ENCODE data around the gene SCARF1.

DNA sequence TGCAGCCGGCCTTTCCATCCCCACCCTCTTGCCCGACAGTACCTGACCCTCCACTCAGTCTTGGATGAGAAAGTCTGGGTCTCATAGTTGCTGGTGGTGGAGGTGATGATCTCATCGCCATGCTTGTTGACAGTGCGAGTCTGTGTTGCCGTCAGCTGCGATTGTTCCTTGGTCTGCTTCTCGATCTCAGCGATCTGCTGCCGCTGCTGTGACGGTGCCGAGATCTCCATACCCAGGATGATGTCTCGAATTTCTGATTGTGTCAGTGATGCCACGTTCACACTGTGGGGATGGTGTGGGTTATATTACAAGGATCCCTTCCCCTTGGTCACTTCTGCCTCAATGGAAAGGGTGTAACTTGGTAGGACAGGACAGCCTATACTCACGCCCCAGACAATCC lies 8.2 kb upstream of the SCARF1 start:
- TF ChIP-seq SNAI2 (CRISPR knock-in tag; IDR thresholded peaks at IDR 0.05) = no peak
- TF ChIP-seq, protein P1, sequence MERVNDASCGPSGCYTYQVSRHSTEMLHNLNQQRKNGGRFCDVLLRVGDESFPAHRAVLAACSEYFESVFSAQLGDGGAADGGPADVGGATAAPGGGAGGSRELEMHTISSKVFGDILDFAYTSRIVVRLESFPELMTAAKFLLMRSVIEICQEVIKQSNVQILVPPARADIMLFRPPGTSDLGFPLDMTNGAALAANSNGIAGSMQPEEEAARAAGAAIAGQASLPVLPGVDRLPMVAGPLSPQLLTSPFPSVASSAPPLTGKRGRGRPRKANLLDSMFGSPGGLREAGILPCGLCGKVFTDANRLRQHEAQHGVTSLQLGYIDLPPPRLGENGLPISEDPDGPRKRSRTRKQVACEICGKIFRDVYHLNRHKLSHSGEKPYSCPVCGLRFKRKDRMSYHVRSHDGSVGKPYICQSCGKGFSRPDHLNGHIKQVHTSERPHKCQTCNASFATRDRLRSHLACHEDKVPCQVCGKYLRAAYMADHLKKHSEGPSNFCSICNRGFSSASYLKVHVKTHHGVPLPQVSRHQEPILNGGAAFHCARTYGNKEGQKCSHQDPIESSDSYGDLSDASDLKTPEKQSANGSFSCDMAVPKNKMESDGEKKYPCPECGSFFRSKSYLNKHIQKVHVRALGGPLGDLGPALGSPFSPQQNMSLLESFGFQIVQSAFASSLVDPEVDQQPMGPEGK (CRISPR knock-in tag; IDR thresholded peaks at IDR 0.05; ENCODE audit: borderline replicate concordance) = no peak
- no peak for TF ChIP-seq TOX (CRISPR knock-in tag; IDR thresholded peaks at IDR 0.05; ENCODE audit: borderline replicate concordance)
- TF ChIP-seq PPARA (CRISPR knock-in tag; IDR thresholded peaks at IDR 0.05; ENCODE audit: borderline replicate concordance) = no peak
